GM10248 (cell line): ENCODE measurements around the gene TBC1D17.

Experiments used
- CTCF ChIA-PET: fragments of 300-600 bp; sonication (Branson Sonifier 250); formaldehyde crosslinking; extraction: SDS; loops from one replicate; lab custom pipeline; 2021; ENCODE audit warnings: antibody characterized with exemption; lab: Yijun Ruan, JAX
- POLR2A ChIA-PET: fragments of 350-650 bp; sonication (Branson Sonifier 250); formaldehyde crosslinking; extraction: SDS; loops from one replicate; lab custom pipeline; 2020; ENCODE audit warnings: antibody characterized with exemption; lab: Yijun Ruan, JAX
- DNase-seq: peaks from one replicate; pipeline ENCODE4 v3.0.0; 2012; ENCODE audit errors: extremely low spot score
- TF ChIP-seq, protein P1 (sequence below): IDR thresholded peaks from 2 replicates; pipeline ENCODE4 v1.5.1; 2012; ENCODE audit warnings: mild to moderate bottlenecking, low read depth; ENCODE audit errors: extremely low read depth, missing control alignments, control extremely low read depth

TBC1D17 gene

DNA sequence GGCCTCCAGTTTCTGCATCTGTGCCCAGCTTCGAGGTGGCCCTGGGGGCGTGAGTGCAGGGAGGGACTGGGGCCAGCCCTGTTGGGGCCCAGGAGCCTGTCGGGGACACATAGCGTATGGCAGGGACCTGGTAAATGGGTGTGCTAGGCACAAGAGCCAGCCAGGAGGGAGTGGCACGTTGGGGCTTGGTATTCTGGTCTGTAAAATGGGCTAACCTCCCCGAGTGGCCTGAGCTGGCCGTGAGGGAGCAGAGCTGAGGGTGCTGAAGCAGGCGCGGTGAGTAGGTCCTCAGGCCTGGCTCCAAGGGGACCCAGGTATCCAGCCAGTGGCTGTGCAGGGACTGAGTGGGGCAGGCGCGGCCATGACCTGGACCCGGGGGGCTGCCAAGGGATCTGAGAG, 22.2 kb upstream of the TBC1D17 start:
- ChIA-PET POLR2A (no interaction called here), CTCF (interaction anchor here (1.5 kb wide), 1 partner anchor 16 kb away, joined by 4 read pairs; no protein-coding TSS in a partner anchor)
- DNase-seq: no peak
- TF ChIP-seq, protein P1, sequence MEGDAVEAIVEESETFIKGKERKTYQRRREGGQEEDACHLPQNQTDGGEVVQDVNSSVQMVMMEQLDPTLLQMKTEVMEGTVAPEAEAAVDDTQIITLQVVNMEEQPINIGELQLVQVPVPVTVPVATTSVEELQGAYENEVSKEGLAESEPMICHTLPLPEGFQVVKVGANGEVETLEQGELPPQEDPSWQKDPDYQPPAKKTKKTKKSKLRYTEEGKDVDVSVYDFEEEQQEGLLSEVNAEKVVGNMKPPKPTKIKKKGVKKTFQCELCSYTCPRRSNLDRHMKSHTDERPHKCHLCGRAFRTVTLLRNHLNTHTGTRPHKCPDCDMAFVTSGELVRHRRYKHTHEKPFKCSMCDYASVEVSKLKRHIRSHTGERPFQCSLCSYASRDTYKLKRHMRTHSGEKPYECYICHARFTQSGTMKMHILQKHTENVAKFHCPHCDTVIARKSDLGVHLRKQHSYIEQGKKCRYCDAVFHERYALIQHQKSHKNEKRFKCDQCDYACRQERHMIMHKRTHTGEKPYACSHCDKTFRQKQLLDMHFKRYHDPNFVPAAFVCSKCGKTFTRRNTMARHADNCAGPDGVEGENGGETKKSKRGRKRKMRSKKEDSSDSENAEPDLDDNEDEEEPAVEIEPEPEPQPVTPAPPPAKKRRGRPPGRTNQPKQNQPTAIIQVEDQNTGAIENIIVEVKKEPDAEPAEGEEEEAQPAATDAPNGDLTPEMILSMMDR: no peak

DNA sequence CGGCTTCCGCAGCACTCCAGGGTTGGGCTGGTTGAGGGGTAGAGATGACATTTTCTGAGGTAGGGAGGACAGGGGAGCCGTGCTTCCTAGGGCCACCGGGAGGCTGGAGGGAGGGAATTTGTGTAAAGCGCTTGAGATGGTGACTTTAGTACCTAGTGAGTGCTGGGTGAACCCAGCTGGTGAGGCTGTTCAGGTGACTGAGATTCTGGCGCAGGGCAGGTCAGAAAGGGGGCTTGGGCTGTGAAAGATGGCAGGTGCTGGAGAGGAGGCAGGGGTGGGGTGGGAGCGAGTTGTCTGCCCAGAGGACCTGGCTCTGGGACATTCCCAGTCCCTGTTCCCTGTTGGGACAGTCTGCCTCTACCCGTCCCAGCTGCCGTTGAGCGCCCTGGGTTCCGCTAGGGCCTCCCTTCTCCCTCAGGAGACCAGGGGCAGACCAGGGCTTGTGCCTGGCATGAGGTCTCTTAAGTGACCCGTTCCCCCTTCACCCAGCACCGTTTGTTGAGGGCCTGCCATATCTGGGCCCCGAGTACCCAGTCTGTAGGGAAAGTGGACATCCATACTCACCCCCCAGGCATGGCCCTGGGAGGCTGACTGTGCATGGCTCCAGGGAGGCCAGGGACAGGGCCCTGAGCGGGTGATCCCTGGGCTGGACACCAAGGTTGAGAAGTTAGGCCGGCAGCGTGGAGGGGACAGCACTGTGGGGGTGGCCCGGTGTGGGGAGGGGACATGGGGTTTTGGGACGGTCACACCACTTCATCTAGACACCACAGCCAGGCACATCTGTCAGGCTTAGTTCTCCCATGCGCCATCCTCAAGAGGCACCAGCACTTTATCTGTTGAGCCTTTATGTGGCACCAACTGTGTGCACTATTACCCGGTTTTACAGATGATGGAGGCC, 21.6 kb upstream of the TBC1D17 start:
- TF ChIP-seq, protein P1: no peak
- CTCF ChIA-PET: no interaction called here
- POLR2A ChIA-PET: no interaction called here
- DNase-seq: no peak

DNA sequence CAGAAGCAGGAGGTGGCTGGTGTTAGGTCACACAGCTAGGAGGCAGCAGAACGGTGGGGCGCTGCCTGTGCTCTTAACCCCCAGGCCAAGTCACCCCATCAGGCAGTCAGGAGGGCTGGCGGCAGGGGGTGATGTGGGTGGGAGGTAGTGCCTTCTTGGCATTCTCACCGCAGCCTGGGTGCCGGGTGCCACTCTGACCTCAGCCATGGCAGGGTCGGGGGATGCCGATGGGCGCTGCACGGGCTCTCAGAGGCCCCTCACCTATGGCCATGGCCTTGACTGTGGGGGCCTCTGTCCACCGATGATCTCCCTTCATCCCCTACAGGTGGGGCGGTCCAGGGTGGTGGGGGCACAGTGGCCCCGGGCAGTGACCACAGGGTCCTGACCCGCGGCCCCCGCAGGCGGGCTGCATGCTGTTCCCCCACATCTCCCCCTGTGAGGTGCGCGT, 20.9 kb upstream of the TBC1D17 start:
- ChIA-PET CTCF (no interaction called here), POLR2A (no interaction called here)
- TF ChIP-seq, protein P1: no peak
- no peak for DNase-seq

DNA sequence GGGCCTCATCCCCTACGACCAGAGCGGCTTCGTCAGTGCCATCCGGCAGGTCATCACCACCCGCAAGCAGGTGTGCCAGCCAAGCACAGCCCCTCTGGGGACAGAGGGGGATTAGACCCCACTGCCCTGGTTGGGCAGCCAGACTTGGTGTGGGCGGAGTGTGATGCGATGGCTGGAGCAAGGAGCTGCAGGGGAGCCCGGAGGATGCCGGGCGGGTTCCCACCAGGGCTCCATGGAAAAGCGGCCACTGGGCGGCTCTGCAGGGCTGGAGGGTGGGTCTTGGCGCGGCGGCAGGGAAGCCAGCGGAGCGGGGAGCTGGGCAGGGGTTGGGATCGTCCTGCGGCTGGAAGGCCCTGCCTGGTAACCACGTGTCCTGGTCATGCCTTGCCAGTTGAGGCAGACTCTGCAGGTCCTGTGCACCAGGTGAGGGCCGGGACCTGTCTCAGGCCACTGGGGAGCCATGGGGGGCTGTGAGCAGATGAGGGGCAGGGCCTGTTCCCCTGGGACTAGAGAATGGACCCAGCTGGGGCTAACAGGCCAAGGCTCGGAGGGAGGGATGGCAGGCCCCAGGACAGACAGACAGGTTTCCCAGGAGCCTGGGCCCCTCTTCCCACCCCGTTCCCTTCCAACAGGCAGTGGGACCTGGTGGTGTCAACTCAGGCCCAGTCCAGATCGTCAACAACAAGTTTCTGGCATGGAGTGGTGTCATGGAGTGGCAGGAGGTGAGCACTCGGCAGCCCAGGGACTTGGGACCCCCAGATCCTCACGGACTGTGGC, 20.3 kb upstream of the TBC1D17 start:
- DNase-seq: no peak
- CTCF ChIA-PET: interaction anchor here (1.2 kb wide), 1 partner anchor 10 kb away, joined by 4 read pairs; no protein-coding TSS in a partner anchor

DNA sequence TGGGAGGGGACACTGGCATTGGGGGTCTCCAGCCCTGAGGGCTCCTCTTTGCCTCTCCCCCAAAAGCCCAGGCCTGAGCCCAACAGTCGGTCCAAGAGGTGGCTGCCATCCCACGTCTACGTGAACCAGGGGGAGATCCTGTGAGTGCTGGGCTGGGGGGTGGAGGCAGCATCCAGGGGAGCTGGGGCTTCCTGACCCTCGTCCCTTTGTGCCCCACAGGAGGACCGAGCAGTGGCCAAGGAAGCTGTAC, 19.7 kb upstream of the TBC1D17 start:
- TF ChIP-seq, protein P1: no peak
- DNase-seq: no peak
- ChIA-PET POLR2A (no interaction called here), CTCF (interaction anchor here (1.2 kb wide), 1 partner anchor 9 kb away, joined by 4 read pairs; no protein-coding TSS in a partner anchor)

More for the DNA sequence above, 20.3 kb upstream of the TBC1D17 start:
- TF ChIP-seq, protein P1: no peak
- POLR2A ChIA-PET: no interaction called here

DNA sequence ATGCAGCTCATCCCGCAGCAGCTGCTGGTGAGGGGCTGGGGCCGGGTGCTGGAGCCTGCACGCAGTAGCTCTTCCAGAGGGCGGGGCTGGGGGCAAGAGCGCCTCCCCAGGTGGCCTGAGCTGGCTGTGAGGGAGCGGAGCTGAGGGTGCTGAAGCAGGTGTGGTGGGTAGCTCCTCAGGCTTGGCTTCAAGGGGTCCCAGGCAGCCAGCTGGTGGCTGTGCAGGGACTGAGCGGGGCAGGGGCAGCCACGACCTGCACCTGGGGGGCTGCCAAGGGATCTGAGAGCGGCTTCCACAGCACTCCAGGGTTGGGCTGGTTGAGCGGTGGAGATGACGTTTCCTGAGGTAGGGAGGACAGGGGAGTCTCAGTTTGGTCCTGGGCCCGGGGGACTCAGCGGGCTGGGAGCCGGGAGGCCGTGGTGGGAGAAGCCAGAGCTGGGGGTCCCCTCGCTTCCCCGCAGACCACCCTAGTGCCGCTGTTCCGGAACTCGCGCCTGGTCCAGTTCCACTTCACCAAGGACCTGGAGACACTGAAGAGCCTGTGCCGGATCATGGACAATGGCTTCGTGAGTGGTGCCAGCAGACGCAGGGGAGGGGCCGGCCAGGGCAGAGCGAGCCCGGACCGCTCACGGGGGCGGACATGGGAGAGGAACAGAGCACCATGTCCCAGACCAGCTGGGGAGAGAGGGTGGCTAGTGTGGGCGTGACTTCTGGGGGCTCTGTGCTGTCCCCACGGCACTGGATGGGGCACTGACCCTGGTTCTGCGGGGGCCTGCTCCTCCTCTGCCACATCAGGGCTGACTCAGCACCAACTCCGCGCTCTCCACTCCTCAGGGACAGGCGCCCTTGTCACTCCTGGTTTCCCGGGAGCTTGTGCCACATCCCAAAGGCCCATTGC, 19.2 kb upstream of the TBC1D17 start:
- ChIA-PET POLR2A (interaction anchor here (1.4 kb wide), 1 partner anchor 11 kb away, joined by 3 read pairs; no protein-coding TSS in a partner anchor), CTCF (interaction anchor here (1.2 kb wide), 1 partner anchor 9 kb away, joined by 4 read pairs; no protein-coding TSS in a partner anchor)
- TF ChIP-seq, protein P1: no peak
- DNase-seq: no peak
